B cell (primary cell): Measurements from ENCODE around the gene SYTL4. TPM values are rescaled to one million over a fixed set of nuclear protein-coding genes. Genes with fewer than 3 reads are reported as not detected.

ENCODE experiments used
- ATAC-seq: fragments of 200-7000 bp; cut with Tn5 transposase; one replicate; pipeline ENCODE4 v1.10.0; 2021; ENCODE audit warnings: low read depth, mild to moderate bottlenecking, moderate number of reproducible peaks, moderate library complexity
- CTCF ChIA-PET: fragments of 350-600 bp; sonication (Branson Sonifier 250); formaldehyde crosslinking; loops from one replicate; lab custom pipeline; 2021; ENCODE audit warnings: antibody characterized with exemption, inconsistent platforms; lab: Charles Lee
- POLR2A ChIA-PET: fragments of 350-600 bp; sonication (Branson Sonifier 250); formaldehyde crosslinking; loops from one replicate; lab custom pipeline; 2021; ENCODE audit warnings: antibody characterized with exemption; lab: Charles Lee
- DNase-seq: peaks from one replicate; pipeline ENCODE4 v3.0.0; 2013
- H2AFZ ChIP-seq: 2 replicates; pipeline ENCODE4 v1.6.1; 2012; ENCODE audit warnings: mild to moderate bottlenecking, low read depth, low read length; ENCODE audit not compliant: insufficient read depth, poor library complexity, severe bottlenecking
- H3K27ac ChIP-seq, 2 donors: 1 replicate in 1 of 2; 2 replicates in 1 of 2; pipeline ENCODE4 v1.5.1; 2012 to 2013; ENCODE audit warnings: low read length in 2 of 2, mild to moderate bottlenecking in 2 of 2, moderate library complexity in 1 of 2
- H3K27me3 ChIP-seq, 4 experiments: fragments of 200-600 bp in 1 of 4; sonication (generic) in 1 of 4; replicated peaks in 1 of 4; 1 replicate in 2 of 4; 2 replicates in 2 of 4; pipeline versions ENCODE4 v1.6.1 to v1.7.0; 2013 to 2016; ENCODE audit warnings: low read length in 3 of 4, mild to moderate bottlenecking in 2 of 4, mixed read lengths in 1 of 4, moderate library complexity in 1 of 4; ENCODE audit not compliant: insufficient read depth in 4 of 4, control insufficient read depth in 3 of 4; ENCODE audit errors: control extremely low read depth in 1 of 4
- H3K36me3 ChIP-seq, 2 experiments: replicated peaks in 1 of 2; 1 replicate in 1 of 2; 2 replicates in 1 of 2; pipeline versions ENCODE4 v1.6.1 to v1.7.1; 2013; ENCODE audit warnings: low read length in 1 of 2; ENCODE audit not compliant: insufficient read depth in 2 of 2, control insufficient read depth in 1 of 2; ENCODE audit errors: control extremely low read depth in 1 of 2, extremely low read depth in 1 of 2
- H3K4me1 ChIP-seq, 2 donors: fragments of 200-600 bp in 1 of 2; sonication (generic) in 1 of 2; 1 replicate in 1 of 2; 2 replicates in 1 of 2; pipeline versions ENCODE4 v1.5.1 to v1.6.1; 2013 to 2017; ENCODE audit warnings: low read length in 2 of 2; ENCODE audit not compliant: control insufficient read depth in 2 of 2, insufficient read depth in 2 of 2
- H3K4me2 ChIP-seq: replicated peaks from 2 replicates; pipeline ENCODE3; 2012; ENCODE audit warnings: mild to moderate bottlenecking, low read depth, low read length; ENCODE audit not compliant: poor library complexity, severe bottlenecking
- H3K4me3 ChIP-seq, 5 experiments: fragments of 200-600 bp in 1 of 5; sonication (generic) in 1 of 5; 1 replicate in 3 of 5; 2 replicates in 2 of 5; pipeline versions ENCODE4 v1.5.1 to v1.7.0; 2011 to 2016; ENCODE audit warnings: low read length in 4 of 5, mild to moderate bottlenecking in 4 of 5, low read depth in 2 of 5, control low read depth in 1 of 5, moderate library complexity in 1 of 5; ENCODE audit not compliant: insufficient read depth in 1 of 5; ENCODE audit errors: control extremely low read depth in 1 of 5, extremely low read depth in 1 of 5
- H3K79me2 ChIP-seq: fragments of 200-600 bp; sonication (generic); one replicate; pipeline ENCODE4 v1.6.0; 2016; ENCODE audit warnings: low read length; ENCODE audit not compliant: control insufficient read depth, insufficient read depth
- H3K9ac ChIP-seq: fragments of 200-600 bp; sonication (generic); 2 replicates; pipeline ENCODE4 v1.6.1; 2017; ENCODE audit warnings: mild to moderate bottlenecking, low read length, moderate library complexity
- H3K9me3 ChIP-seq, 3 donors: one replicate each; pipeline versions ENCODE4 v1.6.1 to v1.7.1; 2013; ENCODE audit warnings: low read length in 2 of 3; ENCODE audit not compliant: control insufficient read depth in 2 of 3, insufficient read depth in 1 of 3; ENCODE audit errors: control extremely low read depth in 1 of 3
- H4K20me1 ChIP-seq: 2 replicates; pipeline ENCODE4 v1.6.0; 2012; ENCODE audit warnings: mild to moderate bottlenecking, low read length; ENCODE audit not compliant: insufficient read depth, control insufficient read depth, poor library complexity, severe bottlenecking
- H3K27ac Mint-ChIP-seq: one replicate; pipeline ENCODE4 v1.8.0; 2021; ENCODE audit warnings: mixed read lengths
- H3K27me3 Mint-ChIP-seq: one replicate; pipeline ENCODE4 v1.8.0; 2021; ENCODE audit warnings: mixed read lengths
- H3K4me1 Mint-ChIP-seq: one replicate; pipeline ENCODE4 v1.8.0; 2021; ENCODE audit warnings: mixed read lengths
- H3K4me3 Mint-ChIP-seq: one replicate; pipeline ENCODE4 v1.8.0; 2021; ENCODE audit warnings: mixed read lengths
- H3K9me3 Mint-ChIP-seq: one replicate; pipeline ENCODE4 v1.8.0; 2022; ENCODE audit warnings: mixed read lengths; ENCODE audit not compliant: insufficient read depth
- CTCF ChIP-seq: fragments of 200-600 bp; IDR thresholded peaks from one replicate; pipeline ENCODE4 v1.8.0; 2022; ENCODE audit warnings: antibody characterized with exemption, mild to moderate bottlenecking
- EZH2 ChIP-seq: IDR thresholded peaks from 2 replicates; pipeline ENCODE4 v1.6.1; 2012; ENCODE audit warnings: borderline replicate concordance, low read depth, mild to moderate bottlenecking, moderate library complexity, low read length; ENCODE audit not compliant: insufficient read depth, poor library complexity, severe bottlenecking
- WGBS: methylation state at CpG from one replicate; pipeline ENCODE4 v1.1.5; 2013; ENCODE audit warnings: missing lambda C conversion rate; ENCODE audit not compliant: insufficient coverage; 5-methylcytosine and 5-hydroxymethylcytosine counted together
- intact Hi-C: fragments of 100-400 bp; cut with micrococcal nuclease; formaldehyde crosslinking; loops from one replicate; pipeline ENCODE4 v1.10.0; 2022
- polyA plus RNA-seq: library from polyadenylated mRNA; depleted of rRNA; stranded (reverse); fragments of >200 nt; gene quantifications from 2 replicates; pipeline ENCODE4 v1.2.3, GENCODE V29; 2012
- total RNA-seq, 2 donors: library from RNA; stranded (reverse); fragments of 120-200 nt in 1 of 2; gene quantifications; 1 replicate in 1 of 2; 2 replicates in 1 of 2; pipeline versions ENCODE4 v1.2.3 to v1.2.4, GENCODE V29; 2013 to 2022

The SYTL4 gene
- total and polyA plus RNA-seq, 2 donors (not counting 1 experiment from before 2014, with no cell fraction given): 0.16 TPM; not detected in 1

- intact Hi-C loops: loop anchor here (1.0 kb wide), 1 partner anchor 84 kb away; no protein-coding TSS in a partner anchor
- Mint-ChIP-seq H3K4me1 (no peaks in the 10 kb centered on the region), H3K27me3 (peaks cover 9% of the 10 kb centered on the region), H3K4me3 (no peak overlapping the region), H3K9me3 (no peaks in the 10 kb centered on the region), H3K27ac (no peak overlapping the region)
- no peak for TF ChIP-seq EZH2
- peak; percentile 96 for TF ChIP-seq CTCF
- Histone ChIP-seq H3K79me2 (no peaks in the 10 kb centered on the region), H3K9ac (no peak overlapping the region), H3K4me2 (no peak overlapping the region), H3K36me3 (no peaks in the 10 kb centered on the region), H3K4me3 (no peak overlapping the region), H3K27me3 (peaks cover 0 to 2% (median 0%) of the 10 kb centered on the region in 4 experiments), H3K4me1 (no peaks in the 10 kb centered on the region), H3K9me3 (no peaks in the 10 kb centered on the region), H4K20me1 (no peaks in the 10 kb centered on the region), H2AFZ (no peak overlapping the region), H3K27ac (no peak overlapping the region)
- no CpG with 5 or more reads among the region's 7 CpGs for WGBS
- ATAC-seq (peak; percentile 100), DNase-seq (peak; percentile 80)
- POLR2A ChIA-PET: no interaction called here
- CTCF ChIA-PET: interaction anchor here (0.6 to 10.2 kb wide), 24 partner anchors 9 to 584 kb away, joined by 3 to 171 read pairs (median 4); partner anchors contain the start of gene TSPAN6
Observed at GRCh38 chrX:100768679-100769338, 36.9 kb upstream of the SYTL4 start.

- Histone ChIP-seq H3K36me3 (no peaks in the 10 kb centered on the region), H3K4me3 (no peak overlapping the region), H3K27ac (no peak overlapping the region), H3K79me2 (no peaks in the 10 kb centered on the region), H4K20me1 (no peaks in the 10 kb centered on the region), H3K9ac (no peak overlapping the region), H3K9me3 (no peaks in the 10 kb centered on the region), H3K27me3 (peaks cover 0 to 7% (median 0%) of the 10 kb centered on the region in 4 experiments), H2AFZ (no peak overlapping the region), H3K4me2 (no peak overlapping the region), H3K4me1 (no peaks in the 10 kb centered on the region)
- H3K9me3 Mint-ChIP-seq: no peaks in the 10 kb centered on the region
- H3K4me3 Mint-ChIP-seq: no peak overlapping the region
- intact Hi-C loops: no loop called here
- ChIA-PET CTCF (no interaction called here), POLR2A (no interaction called here)
- TF ChIP-seq EZH2 (no peak), CTCF (no peak)
- no peak for DNase-seq
- H3K4me1 Mint-ChIP-seq: no peaks in the 10 kb centered on the region
- WGBS: no CpG with 5 or more reads among the region's 1 CpG
- H3K27me3 Mint-ChIP-seq: peaks cover 10% of the 10 kb centered on the region
- no peak overlapping the region for H3K27ac Mint-ChIP-seq
- ATAC-seq: no peak
Observed at GRCh38 chrX:100750883-100751282, 19.0 kb upstream of the SYTL4 start.
